Chondrocyte (in vitro differentiated cells): ENCODE data around the gene SPOPL. TPM values are rescaled to one million over a fixed set of nuclear protein-coding genes. Genes with fewer than 3 reads are reported as not detected.

Experiments used
- DNase-seq: peaks from one replicate; pipeline ENCODE4 v3.0.0; 2021; ENCODE audit warnings: mixed read lengths, low spot score
- H3K27ac Mint-ChIP-seq: one replicate; pipeline ENCODE4 v1.8.0; 2021; ENCODE audit warnings: mild to moderate bottlenecking, moderate library complexity, mixed read lengths; ENCODE audit not compliant: unreplicated experiment
- H3K27me3 Mint-ChIP-seq: 2 replicates; pipeline ENCODE4 v1.8.0; 2021; ENCODE audit warnings: low read depth, mixed read lengths
- H3K36me3 Mint-ChIP-seq: 2 replicates; pipeline ENCODE4 v1.8.0; 2021; ENCODE audit warnings: low read depth, mixed read lengths
- H3K4me1 Mint-ChIP-seq: 2 replicates; pipeline ENCODE4 v1.8.0; 2021; ENCODE audit warnings: low read depth, mild to moderate bottlenecking, mixed read lengths
- H3K4me3 Mint-ChIP-seq: one replicate; pipeline ENCODE4 v1.8.0; 2021; ENCODE audit warnings: mild to moderate bottlenecking, moderate library complexity, mixed read lengths; ENCODE audit not compliant: unreplicated experiment
- H3K9me3 Mint-ChIP-seq: 2 replicates; pipeline ENCODE4 v1.8.0; 2021; ENCODE audit warnings: low read depth, mixed read lengths
- CTCF ChIP-seq: fragments of 200-600 bp; sonication (generic); IDR thresholded peaks from 2 replicates; pipeline ENCODE4 v1.5.0; 2021; ENCODE audit warnings: antibody characterized with exemption, mild to moderate bottlenecking, moderate library complexity
- total RNA-seq: library from RNA; stranded (reverse); gene quantifications from 3 replicates; pipeline ENCODE4 v1.2.1, GENCODE V29; 2021

The SPOPL gene
- total RNA-seq, 1 donor from 2014 or later: 16.2 TPM

GRCh38 chr2:138548796-138549195 is 47.2 kb downstream of the SPOPL start:
- H3K27ac Mint-ChIP-seq: no peak overlapping the region
- peaks cover 10% of the 10 kb centered on the region for H3K36me3 Mint-ChIP-seq
- H3K4me3 Mint-ChIP-seq: no peak overlapping the region
- peaks cover 13% of the 10 kb centered on the region for H3K4me1 Mint-ChIP-seq
- H3K27me3 Mint-ChIP-seq: no peaks in the 10 kb centered on the region
- no peak for DNase-seq
- H3K9me3 Mint-ChIP-seq: no peaks in the 10 kb centered on the region
- TF ChIP-seq CTCF: no peak

- Mint-ChIP-seq H3K4me3 (no peak overlapping the region), H3K27ac (no peak overlapping the region), H3K27me3 (no peaks in the 10 kb centered on the region), H3K36me3 (peaks cover 17% of the 10 kb centered on the region), H3K4me1 (peaks cover 13% of the 10 kb centered on the region), H3K9me3 (no peaks in the 10 kb centered on the region)
- TF ChIP-seq CTCF: no peak
- DNase-seq: no peak
These were observed 48.6 kb downstream of the SPOPL start for GRCh38 chr2:138550172-138550571.

- Mint-ChIP-seq H3K9me3 (no peaks in the 10 kb centered on the region), H3K4me3 (no peak overlapping the region), H3K27ac (no peak overlapping the region), H3K36me3 (peaks cover 17% of the 10 kb centered on the region), H3K4me1 (peaks cover 13% of the 10 kb centered on the region), H3K27me3 (no peaks in the 10 kb centered on the region)
- no peak for DNase-seq
- no peak for TF ChIP-seq CTCF
These were observed 49.2 kb downstream of the SPOPL start for GRCh38 chr2:138550670-138551287.

- no peak for TF ChIP-seq CTCF
- H3K27me3 Mint-ChIP-seq: no peaks in the 10 kb centered on the region
- peaks cover 5% of the 10 kb centered on the region for H3K4me1 Mint-ChIP-seq
- no peak for DNase-seq
- H3K4me3 Mint-ChIP-seq: no peak overlapping the region
- peaks cover 20% of the 10 kb centered on the region for H3K36me3 Mint-ChIP-seq
- H3K27ac Mint-ChIP-seq: no peak overlapping the region
- H3K9me3 Mint-ChIP-seq: no peaks in the 10 kb centered on the region
These were observed 52.6 kb downstream of the SPOPL start for GRCh38 chr2:138554123-138554522.

- Mint-ChIP-seq H3K4me3 (no peak overlapping the region), H3K9me3 (no peaks in the 10 kb centered on the region), H3K27me3 (no peaks in the 10 kb centered on the region), H3K4me1 (no peaks in the 10 kb centered on the region), H3K27ac (no peak overlapping the region), H3K36me3 (peaks cover 12% of the 10 kb centered on the region)
- TF ChIP-seq CTCF: no peak
- DNase-seq: no peak
These were observed 58.1 kb downstream of the SPOPL start for GRCh38 chr2:138559641-138560040.
